IMR-90 (cell line): ENCODE results near the gene NRIP3. TPM values are rescaled to one million over a fixed set of nuclear protein-coding genes. Genes with fewer than 3 reads are reported as not detected.

Source experiments
- ATAC-seq: fragments of 200-7000 bp; cut with Tn5 transposase; 2 replicates; pipeline ENCODE4 v1.9.1; 2020; ENCODE audit warnings: low read depth, mild to moderate bottlenecking, moderate library complexity
- BruUV-seq: library from RNA; stranded (reverse); fragments of 400-500 nt; replicated peaks from 2 replicates; lab custom pipeline; 2021; lab: Mats Ljungman, UMichigan
- CTCF ChIA-PET: fragments of 300-600 bp; formaldehyde crosslinking; extraction: SDS; loops from one replicate; lab custom pipeline; 2021; ENCODE audit warnings: antibody characterized with exemption; lab: Yijun Ruan, JAX
- POLR2A ChIA-PET: fragments of 300-600 bp; sonication (Branson Sonifier 250); formaldehyde crosslinking; loops from one replicate; lab custom pipeline; 2022; ENCODE audit warnings: antibody characterized with exemption; ENCODE audit not compliant: unreplicated experiment; lab: Charles Lee
- DNase-seq: peaks from one replicate; pipeline ENCODE4 v3.0.0; 2013
- H2AFZ ChIP-seq: replicated peaks from 2 replicates; pipeline ENCODE3; 2013; ENCODE audit warnings: low read length, mild to moderate bottlenecking; ENCODE audit not compliant: poor library complexity
- H2AK5ac ChIP-seq: 2 replicates; pipeline ENCODE4 v1.6.1; 2013; ENCODE audit warnings: low read depth, low read length, inconsistent platforms
- H2AK9ac ChIP-seq: replicated peaks from 2 replicates; pipeline ENCODE3; 2013; ENCODE audit warnings: mild to moderate bottlenecking, low read depth, low read length, moderate library complexity; ENCODE audit not compliant: poor library complexity
- H2BK120ac ChIP-seq: 2 replicates; pipeline ENCODE4 v1.6.1; 2013; ENCODE audit warnings: low read depth, low read length, inconsistent platforms
- H2BK15ac ChIP-seq: 3 replicates; pipeline ENCODE4 v1.6.1; 2013; ENCODE audit warnings: low read depth, low read length, inconsistent platforms
- H2BK20ac ChIP-seq: 2 replicates; pipeline ENCODE4 v1.6.1; 2013; ENCODE audit warnings: low read depth, mild to moderate bottlenecking, inconsistent platforms, low read length, moderate library complexity
- H2BK5ac ChIP-seq: 2 replicates; pipeline ENCODE4 v1.6.1; 2013; ENCODE audit warnings: mild to moderate bottlenecking, low read depth, low read length, inconsistent platforms; ENCODE audit not compliant: poor library complexity, severe bottlenecking
- H3K14ac ChIP-seq: replicated peaks from 2 replicates; pipeline ENCODE4 v1.6.1; 2013; ENCODE audit warnings: low read depth, low read length, inconsistent platforms
- H3K18ac ChIP-seq: 2 replicates; pipeline ENCODE4 v1.6.1; 2013; ENCODE audit warnings: low read depth, low read length, control low read depth
- H3K23ac ChIP-seq: 2 replicates; pipeline ENCODE4 v1.6.1; 2013; ENCODE audit warnings: low read depth, low read length, inconsistent platforms
- H3K27ac ChIP-seq: 2 replicates; pipeline ENCODE4 v1.5.1; 2013; ENCODE audit warnings: mild to moderate bottlenecking, control low read depth, low read length; ENCODE audit not compliant: insufficient read depth
- H3K27me3 ChIP-seq: 2 replicates; pipeline ENCODE4 v1.6.1; 2013; ENCODE audit warnings: low read length; ENCODE audit not compliant: control insufficient read depth, insufficient read depth
- H3K36me3 ChIP-seq: 2 replicates; pipeline ENCODE4 v1.6.1; 2013; ENCODE audit warnings: low read length, mixed read lengths; ENCODE audit not compliant: control insufficient read depth, insufficient read depth
- H3K4ac ChIP-seq: 2 replicates; pipeline ENCODE4 v1.6.1; 2013; ENCODE audit warnings: low read depth, low read length, inconsistent platforms
- H3K4me1 ChIP-seq: 2 replicates; pipeline ENCODE4 v1.6.1; 2013; ENCODE audit warnings: low read length, mixed read lengths; ENCODE audit not compliant: control insufficient read depth, insufficient read depth
- H3K4me2 ChIP-seq: 2 replicates; pipeline ENCODE4 v1.6.1; 2013; ENCODE audit warnings: low read depth, mild to moderate bottlenecking, control low read depth, low read length, moderate library complexity
- H3K4me3 ChIP-seq: 2 replicates; pipeline ENCODE4 v1.5.1; 2013; ENCODE audit warnings: low read depth, mild to moderate bottlenecking, control low read depth, low read length, moderate library complexity; ENCODE audit not compliant: insufficient read depth
- H3K56ac ChIP-seq: 2 replicates; pipeline ENCODE4 v1.6.1; 2013; ENCODE audit warnings: low read length, inconsistent platforms; ENCODE audit not compliant: insufficient read depth; ENCODE audit errors: extremely low read depth
- H3K79me1 ChIP-seq, 2 experiments: 2 replicates each; pipeline ENCODE4 v1.6.1; 2013; ENCODE audit warnings: low read length in 2 of 2, inconsistent platforms in 1 of 2, low read depth in 1 of 2
- H3K9ac ChIP-seq: 2 replicates; pipeline ENCODE4 v1.6.1; 2013; ENCODE audit warnings: low read depth, low read length, control low read depth
- H3K9me1 ChIP-seq: 2 replicates; pipeline ENCODE4 v1.6.1; 2013; ENCODE audit warnings: low read length, inconsistent platforms; ENCODE audit not compliant: insufficient read depth
- H3K9me3 ChIP-seq: 2 replicates; pipeline ENCODE4 v1.6.1; 2013; ENCODE audit warnings: low read length; ENCODE audit not compliant: control insufficient read depth, insufficient read depth
- H4K20me1 ChIP-seq: 2 replicates; pipeline ENCODE4 v1.6.1; 2013; ENCODE audit warnings: low read length, inconsistent platforms; ENCODE audit not compliant: insufficient read depth
- H4K5ac ChIP-seq: 2 replicates; pipeline ENCODE4 v1.6.1; 2013; ENCODE audit warnings: mild to moderate bottlenecking, low read depth, low read length, control low read depth
- H4K8ac ChIP-seq, 2 experiments: 2 replicates each; pipeline ENCODE4 v1.6.1; 2013; ENCODE audit warnings: low read depth in 2 of 2, low read length in 2 of 2, control low read depth in 1 of 2, inconsistent platforms in 1 of 2
- H4K91ac ChIP-seq: 2 replicates; pipeline ENCODE4 v1.6.1; 2013; ENCODE audit warnings: low read depth, low read length, inconsistent platforms; ENCODE audit not compliant: insufficient read depth
- BHLHE40 ChIP-seq: fragments of 150-350 bp; IDR thresholded peaks from 2 replicates; pipeline ENCODE4 v1.6.1; 2016; ENCODE audit warnings: mild to moderate bottlenecking, low read depth, low read length
- CEBPB ChIP-seq: IDR thresholded peaks from 2 replicates; pipeline ENCODE4 v1.6.1; 2012; ENCODE audit warnings: low read depth, low read length, improper control_type of control experiment
- CHD1 ChIP-seq: IDR thresholded peaks from 2 replicates; pipeline ENCODE4 v1.6.1; 2012; ENCODE audit warnings: low read depth, low read length, improper control_type of control experiment
- FOS ChIP-seq: fragments of 150-350 bp; IDR thresholded peaks from 2 replicates; pipeline ENCODE4 v1.6.1; 2016; ENCODE audit warnings: low read depth, low read length
- MAFK ChIP-seq: IDR thresholded peaks from 2 replicates; pipeline ENCODE4 v1.6.1; 2012; ENCODE audit warnings: low read depth, low read length, improper control_type of control experiment
- MAZ ChIP-seq: IDR thresholded peaks from 2 replicates; pipeline ENCODE4 v1.6.1; 2012; ENCODE audit warnings: low read depth, mild to moderate bottlenecking, low read length, improper control_type of control experiment, moderate library complexity, borderline replicate concordance
- MXI1 ChIP-seq: IDR thresholded peaks from 2 replicates; pipeline ENCODE4 v1.6.1; 2012; ENCODE audit warnings: low read depth, mild to moderate bottlenecking, low read length, moderate library complexity, borderline replicate concordance
- NFE2L2 ChIP-seq: fragments of 150-350 bp; IDR thresholded peaks from 2 replicates; pipeline ENCODE4 v1.6.1; 2016; ENCODE audit warnings: low read depth, mild to moderate bottlenecking, low read length
- POLR2A ChIP-seq: IDR thresholded peaks from 2 replicates; pipeline ENCODE4 v1.6.1; 2012; ENCODE audit warnings: mild to moderate bottlenecking, low read depth, low read length
- RAD21 ChIP-seq: IDR thresholded peaks from 2 replicates; pipeline ENCODE4 v1.6.1; 2012; ENCODE audit warnings: low read length, improper control_type of control experiment
- RCOR1 ChIP-seq: IDR thresholded peaks from 2 replicates; pipeline ENCODE4 v1.6.1; 2012; ENCODE audit warnings: mild to moderate bottlenecking, low read length, improper control_type of control experiment; ENCODE audit not compliant: insufficient replicate concordance
- RFX5 ChIP-seq: IDR thresholded peaks from 2 replicates; pipeline ENCODE4 v1.8.0; 2012; ENCODE audit warnings: low read depth, mild to moderate bottlenecking, low read length, moderate library complexity
- SMC3 ChIP-seq: fragments of 150-350 bp; IDR thresholded peaks from 2 replicates; pipeline ENCODE4 v1.6.1; 2016; ENCODE audit warnings: low read depth, mild to moderate bottlenecking, antibody characterized with exemption, low read length, moderate library complexity
- WGBS, 2 experiments: methylation state at CpG; one replicate each; pipeline versions ENCODE4 v1.1.5 to v1.1.7; 2013; ENCODE audit warnings: missing lambda C conversion rate in 2 of 2; ENCODE audit not compliant: insufficient read length in 1 of 2; ENCODE audit errors: extremely low coverage in 2 of 2; 5-methylcytosine and 5-hydroxymethylcytosine counted together
- dilution Hi-C: fragments of 300-500 bp; cut with HindIII; formaldehyde crosslinking; loops from one replicate; pipeline ENCODE4 v1.14.3; 2018; ENCODE audit warnings: low sequenced_read_pairs; ENCODE audit not compliant: unreplicated experiment
- in situ Hi-C: fragments of 300-500 bp; cut with MboI; formaldehyde crosslinking; loops from 3 replicates; pipeline ENCODE4 v1.14.3; 2019; ENCODE audit warnings: low sequenced_read_pairs, inconsistent platforms, mixed read lengths
- intact Hi-C: fragments of 100-400 bp; cut with micrococcal nuclease; formaldehyde crosslinking; loops from 2 replicates; pipeline ENCODE4 v1.10.0; 2022
- polyA plus RNA-seq, 3 experiments: library from polyadenylated mRNA; depleted of rRNA; stranded (reverse); fragments of >200 nt; gene quantifications; 2 replicates each; pipeline ENCODE4 v1.2.3, GENCODE V29; 2012; ENCODE audit warnings: low replicate concordance in 1 of 3
- total RNA-seq: library from RNA; depleted of rRNA; stranded (reverse); fragments of >200 nt; gene quantifications from 2 replicates; pipeline ENCODE4 v1.2.3, GENCODE V29; 2012
- TF ChIP-seq, protein P1 (sequence below): fragments of 150-350 bp; IDR thresholded peaks from 2 replicates; pipeline ENCODE4 v1.6.1; 2017; ENCODE audit warnings: mild to moderate bottlenecking, antibody characterized with exemption, low read length, low read depth
- TF ChIP-seq, protein P2 (sequence below): fragments of 150-350 bp; IDR thresholded peaks from 2 replicates; pipeline ENCODE4 v1.6.1; 2016; ENCODE audit warnings: low read depth, mild to moderate bottlenecking, low read length, moderate library complexity, borderline replicate concordance
- TF ChIP-seq, protein P3 (sequence below): conservative IDR thresholded peaks from 2 replicates; pipeline ENCODE4 v1.5.1; 2012; ENCODE audit warnings: mild to moderate bottlenecking, low read depth, low read length, improper control_type of control experiment

The NRIP3 gene
- total and polyA plus RNA-seq, 2 of the 4 experiments (the other 2 are of a cell fraction): 11.5 to 43.6 TPM

DNA sequence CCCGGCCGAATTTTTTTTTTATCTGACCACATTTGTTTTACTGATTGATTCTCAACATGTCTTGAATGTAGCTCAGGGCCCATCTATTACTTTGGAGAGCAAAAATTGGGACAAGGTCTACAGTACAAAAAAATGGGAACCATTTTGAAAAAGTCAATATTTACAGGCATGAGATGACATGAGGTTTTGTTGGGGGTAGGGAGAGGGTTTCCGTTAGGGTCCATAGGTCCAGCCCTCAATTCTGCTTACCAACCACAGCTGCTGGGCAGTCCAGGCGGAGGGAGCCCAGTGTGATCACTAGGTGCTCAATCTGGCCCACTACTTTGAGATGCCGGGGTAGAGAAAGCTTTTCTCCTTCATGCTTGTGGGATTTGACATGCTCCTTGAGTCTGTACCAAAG, 18.3 kb downstream of the NRIP3 start:
- no peak overlapping the region for H3K4ac ChIP-seq
- no peak overlapping the region for H3K4me3 ChIP-seq
- no peak overlapping the region for H2BK5ac ChIP-seq
- no peak for TF ChIP-seq CEBPB
- no peak for TF ChIP-seq CHD1
- TF ChIP-seq MAFK: no peak
- no peak for TF ChIP-seq RAD21
- no peak for TF ChIP-seq FOS
- no peak for TF ChIP-seq MAZ
- TF ChIP-seq RCOR1: no peak
- no peak for TF ChIP-seq POLR2A
- TF ChIP-seq, protein P1, sequence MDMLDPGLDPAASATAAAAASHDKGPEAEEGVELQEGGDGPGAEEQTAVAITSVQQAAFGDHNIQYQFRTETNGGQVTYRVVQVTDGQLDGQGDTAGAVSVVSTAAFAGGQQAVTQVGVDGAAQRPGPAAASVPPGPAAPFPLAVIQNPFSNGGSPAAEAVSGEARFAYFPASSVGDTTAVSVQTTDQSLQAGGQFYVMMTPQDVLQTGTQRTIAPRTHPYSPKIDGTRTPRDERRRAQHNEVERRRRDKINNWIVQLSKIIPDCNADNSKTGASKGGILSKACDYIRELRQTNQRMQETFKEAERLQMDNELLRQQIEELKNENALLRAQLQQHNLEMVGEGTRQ: no peak
- TF ChIP-seq MXI1: no peak
- TF ChIP-seq SMC3: no peak
- TF ChIP-seq, protein P2, sequence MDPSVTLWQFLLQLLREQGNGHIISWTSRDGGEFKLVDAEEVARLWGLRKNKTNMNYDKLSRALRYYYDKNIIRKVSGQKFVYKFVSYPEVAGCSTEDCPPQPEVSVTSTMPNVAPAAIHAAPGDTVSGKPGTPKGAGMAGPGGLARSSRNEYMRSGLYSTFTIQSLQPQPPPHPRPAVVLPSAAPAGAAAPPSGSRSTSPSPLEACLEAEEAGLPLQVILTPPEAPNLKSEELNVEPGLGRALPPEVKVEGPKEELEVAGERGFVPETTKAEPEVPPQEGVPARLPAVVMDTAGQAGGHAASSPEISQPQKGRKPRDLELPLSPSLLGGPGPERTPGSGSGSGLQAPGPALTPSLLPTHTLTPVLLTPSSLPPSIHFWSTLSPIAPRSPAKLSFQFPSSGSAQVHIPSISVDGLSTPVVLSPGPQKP: no peak
- TF ChIP-seq RFX5: no peak
- TF ChIP-seq, protein P3, sequence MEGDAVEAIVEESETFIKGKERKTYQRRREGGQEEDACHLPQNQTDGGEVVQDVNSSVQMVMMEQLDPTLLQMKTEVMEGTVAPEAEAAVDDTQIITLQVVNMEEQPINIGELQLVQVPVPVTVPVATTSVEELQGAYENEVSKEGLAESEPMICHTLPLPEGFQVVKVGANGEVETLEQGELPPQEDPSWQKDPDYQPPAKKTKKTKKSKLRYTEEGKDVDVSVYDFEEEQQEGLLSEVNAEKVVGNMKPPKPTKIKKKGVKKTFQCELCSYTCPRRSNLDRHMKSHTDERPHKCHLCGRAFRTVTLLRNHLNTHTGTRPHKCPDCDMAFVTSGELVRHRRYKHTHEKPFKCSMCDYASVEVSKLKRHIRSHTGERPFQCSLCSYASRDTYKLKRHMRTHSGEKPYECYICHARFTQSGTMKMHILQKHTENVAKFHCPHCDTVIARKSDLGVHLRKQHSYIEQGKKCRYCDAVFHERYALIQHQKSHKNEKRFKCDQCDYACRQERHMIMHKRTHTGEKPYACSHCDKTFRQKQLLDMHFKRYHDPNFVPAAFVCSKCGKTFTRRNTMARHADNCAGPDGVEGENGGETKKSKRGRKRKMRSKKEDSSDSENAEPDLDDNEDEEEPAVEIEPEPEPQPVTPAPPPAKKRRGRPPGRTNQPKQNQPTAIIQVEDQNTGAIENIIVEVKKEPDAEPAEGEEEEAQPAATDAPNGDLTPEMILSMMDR: no peak
- TF ChIP-seq BHLHE40: no peak
- TF ChIP-seq NFE2L2: no peak
- no peak overlapping the region for H3K56ac ChIP-seq
- H3K9me1 ChIP-seq: peaks cover 5% of the 10 kb centered on the region
- H3K79me1 ChIP-seq: peaks cover 2 to 13% of the 10 kb centered on the region in 2 experiments; a peak in 1 of 4 replicates
- H3K4me1 ChIP-seq: peaks cover 5% of the 10 kb centered on the region
- intact Hi-C loops (no loop called here), in situ Hi-C loops (no loop called here), dilution Hi-C loops (no loop called here)
- no peak overlapping the region for H3K14ac ChIP-seq
- ChIA-PET POLR2A (no interaction called here), CTCF (interaction anchor here (0.6 kb wide), 1 partner anchor 315 kb away, joined by 4 read pairs; no protein-coding TSS in a partner anchor)
- DNase-seq (no peak), ATAC-seq (no peak)
- no peak overlapping the region for H2AK9ac ChIP-seq
- no peak overlapping the region for H3K4me2 ChIP-seq
- 0 out of 2 replicates have a peak, but pooled peaks cover 4% of the 10 kb centered on the region for H4K20me1 ChIP-seq
- H4K91ac ChIP-seq: no peak overlapping the region
- H3K36me3 ChIP-seq: peaks cover 5% of the 10 kb centered on the region
- H2AFZ ChIP-seq: no peak overlapping the region
- H3K9ac ChIP-seq: no peak overlapping the region
- no peak overlapping the region for H3K27ac ChIP-seq
- H4K5ac ChIP-seq: no peak overlapping the region
- BruUV-seq: no TSS peak
- no peak overlapping the region for H2BK15ac ChIP-seq
- no peaks in the 10 kb centered on the region for H3K9me3 ChIP-seq
- H3K18ac ChIP-seq: no peak overlapping the region
- WGBS, 2 experiments: 100% methylated on average over 2 of the region's 5 CpGs; no CpG with 5 or more reads in 1 of the 2 experiments
- no peak overlapping the region for H2BK20ac ChIP-seq
- H2AK5ac ChIP-seq: no peak overlapping the region
- no peak overlapping the region for H2BK120ac ChIP-seq
- H3K23ac ChIP-seq: no peak overlapping the region
- no peak overlapping the region for H4K8ac ChIP-seq
- no peaks in the 10 kb centered on the region for H3K27me3 ChIP-seq
